Neural crest cell (in vitro differentiated cells): ENCODE results near the gene NUP98. TPM values are rescaled to one million over a fixed set of nuclear protein-coding genes. Genes with fewer than 3 reads are reported as not detected.

Source experiments
- DNase-seq: peaks from one replicate; pipeline ENCODE4 v3.0.0; 2021; ENCODE audit warnings: low read depth, mixed read lengths, low spot score
- H3K27ac Mint-ChIP-seq: one replicate; pipeline ENCODE4 v1.8.0; 2021; ENCODE audit warnings: mild to moderate bottlenecking, mixed read lengths; ENCODE audit not compliant: unreplicated experiment
- H3K27me3 Mint-ChIP-seq: 2 replicates; pipeline ENCODE4 v1.8.0; 2021; ENCODE audit warnings: low read depth, mild to moderate bottlenecking, mixed read lengths
- H3K36me3 Mint-ChIP-seq: 2 replicates; pipeline ENCODE4 v1.8.0; 2021; ENCODE audit warnings: low read depth, mild to moderate bottlenecking, mixed read lengths
- H3K4me1 Mint-ChIP-seq: 2 replicates; pipeline ENCODE4 v1.8.0; 2021; ENCODE audit warnings: mixed read lengths
- H3K4me3 Mint-ChIP-seq: one replicate; pipeline ENCODE4 v1.8.0; 2021; ENCODE audit warnings: mild to moderate bottlenecking, mixed read lengths
- H3K9me3 Mint-ChIP-seq: 2 replicates; pipeline ENCODE4 v1.8.0; 2021; ENCODE audit warnings: mixed read lengths
- total RNA-seq: library from RNA; stranded (reverse); gene quantifications from 2 replicates; pipeline ENCODE4 v1.2.1, GENCODE V29; 2021
- TF ChIP-seq, protein P1 (sequence below): fragments of 200-600 bp; sonication (generic); conservative IDR thresholded peaks from 2 replicates; pipeline ENCODE4 v1.5.0; 2021; ENCODE audit warnings: antibody characterized with exemption, mild to moderate bottlenecking

The NUP98 gene
- total RNA-seq, 1 donor from 2014 or later, result 96.8 TPM

DNA sequence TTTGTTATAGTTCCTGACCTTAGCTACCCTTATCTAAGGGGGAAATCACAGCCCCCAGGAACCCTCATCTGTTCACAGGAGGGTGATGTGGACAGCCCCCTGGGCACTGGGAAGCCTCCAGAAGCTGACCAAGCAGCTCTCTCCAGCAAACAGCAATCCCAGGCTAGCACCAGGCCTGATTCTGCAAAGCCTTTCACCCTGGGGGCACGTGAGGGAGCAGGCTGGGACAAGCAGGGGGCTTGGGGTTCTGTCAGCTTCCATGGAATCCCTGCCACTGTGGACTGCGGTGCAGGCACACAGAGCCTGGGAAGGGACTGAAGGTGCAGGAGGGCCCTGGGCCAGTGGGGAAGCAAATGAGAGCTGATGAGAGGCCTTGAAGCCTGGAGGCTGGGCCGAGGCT, 13.1 kb upstream of the NUP98 start:
- TF ChIP-seq, protein P1, sequence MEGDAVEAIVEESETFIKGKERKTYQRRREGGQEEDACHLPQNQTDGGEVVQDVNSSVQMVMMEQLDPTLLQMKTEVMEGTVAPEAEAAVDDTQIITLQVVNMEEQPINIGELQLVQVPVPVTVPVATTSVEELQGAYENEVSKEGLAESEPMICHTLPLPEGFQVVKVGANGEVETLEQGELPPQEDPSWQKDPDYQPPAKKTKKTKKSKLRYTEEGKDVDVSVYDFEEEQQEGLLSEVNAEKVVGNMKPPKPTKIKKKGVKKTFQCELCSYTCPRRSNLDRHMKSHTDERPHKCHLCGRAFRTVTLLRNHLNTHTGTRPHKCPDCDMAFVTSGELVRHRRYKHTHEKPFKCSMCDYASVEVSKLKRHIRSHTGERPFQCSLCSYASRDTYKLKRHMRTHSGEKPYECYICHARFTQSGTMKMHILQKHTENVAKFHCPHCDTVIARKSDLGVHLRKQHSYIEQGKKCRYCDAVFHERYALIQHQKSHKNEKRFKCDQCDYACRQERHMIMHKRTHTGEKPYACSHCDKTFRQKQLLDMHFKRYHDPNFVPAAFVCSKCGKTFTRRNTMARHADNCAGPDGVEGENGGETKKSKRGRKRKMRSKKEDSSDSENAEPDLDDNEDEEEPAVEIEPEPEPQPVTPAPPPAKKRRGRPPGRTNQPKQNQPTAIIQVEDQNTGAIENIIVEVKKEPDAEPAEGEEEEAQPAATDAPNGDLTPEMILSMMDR, result no peak
- Mint-ChIP-seq H3K36me3 (no peaks in the 10 kb centered on the region), H3K27ac (no peak overlapping the region), H3K4me1 (peaks cover 18% of the 10 kb centered on the region), H3K27me3 (no peaks in the 10 kb centered on the region), H3K9me3 (no peaks in the 10 kb centered on the region), H3K4me3 (no peak overlapping the region)
- DNase-seq, result no peak

DNA sequence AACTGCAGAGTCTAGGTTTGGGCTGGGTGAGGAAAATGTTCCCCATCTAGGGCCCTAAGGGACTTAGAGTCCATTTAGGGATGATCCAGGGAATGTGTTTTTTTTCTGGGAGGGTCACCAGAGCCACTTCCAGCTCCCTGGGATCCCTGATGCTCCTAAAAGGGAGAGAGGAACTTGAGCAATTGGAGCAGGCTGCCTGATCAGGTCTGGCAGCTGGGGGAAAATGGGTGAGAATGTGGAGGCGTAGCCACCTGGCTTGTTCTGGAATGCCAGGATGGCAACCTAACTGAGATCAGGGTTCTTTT, 12.2 kb upstream of the NUP98 start:
- Mint-ChIP-seq H3K27me3 (no peaks in the 10 kb centered on the region), H3K4me3 (peak overlapping the region; percentile 62), H3K36me3 (no peaks in the 10 kb centered on the region), H3K27ac (no peak overlapping the region), H3K4me1 (peaks cover 18% of the 10 kb centered on the region), H3K9me3 (no peaks in the 10 kb centered on the region)
- no peak for DNase-seq
- TF ChIP-seq, protein P1, result no peak

DNA sequence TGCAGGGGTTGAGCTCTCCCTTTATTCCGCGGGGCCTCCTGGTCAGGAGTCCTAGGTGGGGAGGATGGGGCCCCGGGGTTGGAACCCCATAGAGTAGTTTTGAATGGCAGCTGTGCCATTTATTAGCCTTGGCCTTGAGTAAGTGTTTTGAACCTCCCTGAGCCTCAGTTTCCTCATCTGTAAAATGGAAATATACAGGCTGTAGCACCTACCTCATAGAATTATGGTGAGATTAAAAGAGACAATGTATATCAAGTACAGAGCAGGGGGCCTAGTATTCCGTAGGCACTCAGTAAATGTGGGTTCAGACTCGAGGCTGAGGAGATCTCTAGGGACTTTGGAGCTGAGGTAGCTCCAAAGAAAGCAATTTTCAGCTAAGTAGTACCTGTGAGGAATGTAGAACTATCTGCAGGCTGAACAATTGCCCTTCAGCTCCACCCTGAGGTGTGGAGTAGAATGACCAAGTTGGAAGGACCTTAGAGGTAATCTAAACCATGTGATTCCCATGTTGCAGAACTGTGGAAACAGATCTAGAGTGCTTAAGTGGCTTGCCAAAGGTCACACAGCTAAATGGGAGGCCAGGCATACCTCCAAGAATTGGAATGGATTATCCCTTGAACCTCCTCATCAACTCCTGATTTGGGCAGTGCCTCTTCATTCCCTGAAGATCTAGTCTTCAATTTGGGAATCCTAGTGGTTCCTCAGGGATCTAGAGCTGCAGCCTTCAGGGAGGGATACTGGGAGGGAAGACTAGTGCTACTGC, 11.7 kb upstream of the NUP98 start:
- Mint-ChIP-seq H3K4me3 (peak overlapping the region; percentile 95), H3K9me3 (no peaks in the 10 kb centered on the region), H3K4me1 (peaks cover 18% of the 10 kb centered on the region), H3K27me3 (no peaks in the 10 kb centered on the region), H3K27ac (no peak overlapping the region), H3K36me3 (no peaks in the 10 kb centered on the region)
- TF ChIP-seq, protein P1, result peak; percentile 56
- DNase-seq, result no peak

DNA sequence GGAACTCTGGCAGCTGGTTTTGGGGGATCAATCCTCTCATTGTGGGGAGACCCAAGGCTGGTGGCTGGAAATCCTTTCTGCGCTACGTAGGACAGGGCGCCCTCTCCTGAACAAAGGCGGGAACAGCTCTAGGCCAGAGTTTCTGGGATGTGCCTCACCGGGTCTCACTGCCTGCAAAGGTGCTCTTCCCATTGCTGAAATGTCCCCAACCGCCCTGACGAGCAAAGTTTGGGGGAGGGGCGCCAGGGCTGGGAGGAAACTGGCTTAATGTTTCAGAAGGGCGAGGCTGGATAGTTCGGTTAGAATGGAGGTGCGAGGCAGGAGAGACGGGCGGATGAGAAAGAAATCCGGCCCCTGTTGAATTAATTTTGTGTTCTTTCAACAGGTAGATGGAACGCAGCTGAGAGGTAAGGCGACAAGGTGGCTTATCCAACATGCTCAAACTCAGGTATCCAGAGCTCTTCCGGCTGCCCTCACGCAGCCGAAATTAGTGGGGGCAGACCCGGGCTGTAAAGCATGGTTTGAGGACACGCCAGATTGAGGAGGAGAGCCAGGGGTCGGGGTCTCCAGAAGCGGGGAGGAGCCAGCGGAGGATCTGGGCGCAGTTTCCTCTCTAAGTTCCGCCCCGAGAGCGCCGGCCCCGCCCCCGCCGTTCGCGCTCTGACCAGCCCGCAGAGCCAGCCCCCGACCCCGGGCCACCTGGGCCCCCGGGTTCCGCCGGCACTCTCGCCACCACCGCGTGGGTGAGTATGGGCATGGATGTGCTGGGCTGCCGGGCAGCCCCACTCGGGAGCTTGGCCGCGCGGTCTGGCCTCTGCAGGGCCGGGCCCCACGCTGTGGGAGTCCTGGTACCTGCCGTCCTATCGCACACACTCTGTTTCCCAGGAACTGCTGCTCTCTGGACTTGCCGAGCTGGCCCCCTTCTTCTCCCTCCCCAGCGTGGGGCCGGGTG, 10.8 kb upstream of the NUP98 start, which contains the start of gene PGAP2:
PGAP2 (plus strand) TSS at position 652 of the 952 bp plus-strand sequence. CDS start 2,700 bp downstream, outside the sequence.
- Mint-ChIP-seq H3K4me3 (peak within 1 kb of the TSS; percentile 95), H3K27ac (peak within 1 kb of the TSS; percentile 78), H3K9me3 (no peaks in the 10 kb centered on the region), H3K4me1 (peaks cover 18% of the 10 kb centered on the region), H3K27me3 (no peaks in the 10 kb centered on the region), H3K36me3 (no peaks in the 10 kb centered on the region)
- TF ChIP-seq, protein P1, result peak; percentile 71
- peak; percentile 73 for DNase-seq

DNA sequence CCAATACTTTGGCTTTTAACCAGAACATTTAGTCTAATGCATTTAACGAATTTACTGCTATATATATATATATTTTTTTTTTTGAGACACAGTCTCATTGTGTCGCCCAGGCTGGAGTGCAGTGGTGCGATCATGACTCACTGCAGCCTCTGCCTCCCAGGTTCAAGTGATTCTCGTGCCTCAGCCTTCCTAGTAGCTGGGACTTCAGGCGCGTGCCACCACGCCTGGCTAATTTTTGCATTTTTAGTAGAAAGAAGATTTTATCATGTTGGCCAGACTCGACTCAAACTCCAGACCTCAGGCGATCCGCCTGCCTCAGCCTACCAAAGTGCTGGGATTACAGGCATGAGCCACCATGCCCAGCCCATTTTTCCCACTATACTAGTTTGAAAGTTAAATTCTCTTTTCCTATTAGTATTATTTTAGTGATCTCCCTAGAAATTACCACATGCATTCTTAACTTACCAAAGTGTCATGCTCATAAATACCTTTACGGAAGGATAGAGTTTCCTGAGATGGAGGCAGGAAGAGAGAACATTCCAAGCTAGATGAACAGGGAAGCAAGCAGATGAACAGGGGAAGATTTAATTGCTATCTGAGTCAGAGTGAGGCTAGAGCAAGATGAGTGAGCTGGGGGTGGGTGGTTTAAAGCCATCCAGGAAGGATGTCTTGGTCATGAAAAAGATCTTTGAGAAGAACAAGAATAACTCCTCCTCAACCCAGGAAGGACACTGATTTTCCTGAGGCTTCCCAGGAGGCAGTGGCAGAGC, 6.6 kb upstream of the NUP98 start:
- peaks cover 11% of the 10 kb centered on the region for H3K4me1 Mint-ChIP-seq

More for the DNA sequence above, 6.6 kb upstream of the NUP98 start:
- no peaks in the 10 kb centered on the region for H3K9me3 Mint-ChIP-seq
- TF ChIP-seq, protein P1, result no peak
- DNase-seq, result no peak
- no peaks in the 10 kb centered on the region for H3K36me3 Mint-ChIP-seq
- no peak overlapping the region for H3K4me3 Mint-ChIP-seq
- H3K27me3 Mint-ChIP-seq, result no peaks in the 10 kb centered on the region
- H3K27ac Mint-ChIP-seq, result no peak overlapping the region
